ENCODE data around the gene DYSF. TPM values are rescaled to one million over a fixed set of nuclear protein-coding genes. Genes with fewer than 3 reads are reported as not detected.

DYSF gene
- total RNA-seq, 1 experiment from 2014 or later, result 0.89 TPM

- Histone ChIP-seq H3K4me2 (ENCODE audit: low read length) (no peak overlapping the region), H3K9me2 (ENCODE audit: insufficient read depth) (no peaks in the 10 kb centered on the region), H3K27me3 (ENCODE audit: insufficient read depth, low read length) (no peaks in the 10 kb centered on the region), H4K20me1 (ENCODE audit: insufficient read depth) (no peaks in the 10 kb centered on the region), H3K4me1 (ENCODE audit: control insufficient read depth in 1 of 2, insufficient read depth in 2 of 2, low read length in 2 of 2) (peaks cover 0 to 17% of the 10 kb centered on the region in 2 experiments; a peak in 2 of 4 replicates), H3K79me2 (ENCODE audit: insufficient read depth, low read length) (no peaks in the 10 kb centered on the region), H3K9ac (ENCODE audit: low read length) (no peak overlapping the region), H3K4me3 (replicated peaks in 1 of 2; ENCODE audit: low read depth in 1 of 2, low read length in 2 of 2) (no peak overlapping the region), H3K9me3 (ENCODE audit: control insufficient read depth in 1 of 2, insufficient read depth in 1 of 2, low read depth in 1 of 2, low read length in 2 of 2) (no peaks in the 10 kb centered on the region), H3K27ac (ENCODE audit: low read depth, low read length) (no peak overlapping the region), H3K36me3 (ENCODE audit: control insufficient read depth in 1 of 2, insufficient read depth in 2 of 2, low read length in 2 of 2) (no peaks in the 10 kb centered on the region), H2AFZ (ENCODE audit: low read depth, low read length, poor library complexity, severe bottlenecking) (no peak overlapping the region)
- no TSS peak for BruUV-seq (replicated peaks)
- ChIA-PET CTCF (no interaction called here), POLR2A (no interaction called here), RAD21 (ENCODE audit: low non-redundant PET in 1 of 2, low total read pairs in 2 of 2, uncharacterized antibody in 2 of 2, unreplicated experiment in 2 of 2) (no interaction called here)
- no peak for TF ChIP-seq EZH2 (IDR thresholded peaks at IDR 0.05)
- TF ChIP-seq POLR2AphosphoS5 (IDR thresholded peaks at IDR 0.05; ENCODE audit: low read depth, low read length), result no peak
- TF ChIP-seq, protein P1, sequence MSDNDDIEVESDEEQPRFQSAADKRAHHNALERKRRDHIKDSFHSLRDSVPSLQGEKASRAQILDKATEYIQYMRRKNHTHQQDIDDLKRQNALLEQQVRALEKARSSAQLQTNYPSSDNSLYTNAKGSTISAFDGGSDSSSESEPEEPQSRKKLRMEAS (IDR thresholded peaks at IDR 0.05), result no peak
- no peak for TF ChIP-seq SP1 (IDR thresholded peaks at IDR 0.05; ENCODE audit: low read depth)
- no peak for TF ChIP-seq RAD21 (IDR thresholded peaks at IDR 0.05; ENCODE audit: low read depth)
- no peak for TF ChIP-seq CTCF (IDR thresholded peaks at IDR 0.05 in 2 of 3, conservative IDR thresholded peaks at IDR 0.05 in 1 of 3; ENCODE audit: borderline replicate concordance in 1 of 3, insufficient read depth in 1 of 3, low read depth in 2 of 3, low read length in 2 of 3)
- TF ChIP-seq SRF (IDR thresholded peaks at IDR 0.05; ENCODE audit: low read depth), result no peak
- TF ChIP-seq EZH2phosphoT487 (IDR thresholded peaks at IDR 0.05; ENCODE audit: borderline replicate concordance), result no peak
- TF ChIP-seq FOSL1 (IDR thresholded peaks at IDR 0.05; ENCODE audit: low read depth), result no peak
- TF ChIP-seq SIN3A (IDR thresholded peaks at IDR 0.05; ENCODE audit: low read depth), result no peak
- TF ChIP-seq ZFX (IDR thresholded peaks at IDR 0.05), result no peak
- TF ChIP-seq, protein P2, sequence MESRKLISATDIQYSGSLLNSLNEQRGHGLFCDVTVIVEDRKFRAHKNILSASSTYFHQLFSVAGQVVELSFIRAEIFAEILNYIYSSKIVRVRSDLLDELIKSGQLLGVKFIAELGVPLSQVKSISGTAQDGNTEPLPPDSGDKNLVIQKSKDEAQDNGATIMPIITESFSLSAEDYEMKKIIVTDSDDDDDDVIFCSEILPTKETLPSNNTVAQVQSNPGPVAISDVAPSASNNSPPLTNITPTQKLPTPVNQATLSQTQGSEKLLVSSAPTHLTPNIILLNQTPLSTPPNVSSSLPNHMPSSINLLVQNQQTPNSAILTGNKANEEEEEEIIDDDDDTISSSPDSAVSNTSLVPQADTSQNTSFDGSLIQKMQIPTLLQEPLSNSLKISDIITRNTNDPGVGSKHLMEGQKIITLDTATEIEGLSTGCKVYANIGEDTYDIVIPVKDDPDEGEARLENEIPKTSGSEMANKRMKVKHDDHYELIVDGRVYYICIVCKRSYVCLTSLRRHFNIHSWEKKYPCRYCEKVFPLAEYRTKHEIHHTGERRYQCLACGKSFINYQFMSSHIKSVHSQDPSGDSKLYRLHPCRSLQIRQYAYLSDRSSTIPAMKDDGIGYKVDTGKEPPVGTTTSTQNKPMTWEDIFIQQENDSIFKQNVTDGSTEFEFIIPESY (IDR thresholded peaks at IDR 0.05; ENCODE audit: extremely low read depth, insufficient replicate concordance, low read length), result no peak
- TF ChIP-seq CBX3 (IDR thresholded peaks at IDR 0.05; ENCODE audit: low read depth), result no peak
- no peak for TF ChIP-seq POLR2A (IDR thresholded peaks at IDR 0.05; ENCODE audit: borderline replicate concordance, extremely low read depth, insufficient read depth, insufficient read length)
- TF ChIP-seq ZNF274 (IDR thresholded peaks at IDR 0.05; ENCODE audit: low read depth, low read length), result no peak
- DNase-seq (ENCODE audit: low read depth, low spot score) (no peak), ATAC-seq (no peak)
- intact Hi-C loops (cut with micrococcal nuclease), result no loop called here
These were observed 109.2 kb downstream of the DYSF start for GRCh38 chr2:71562518-71562917.
